NCI-H524 treated with DMSO at 0.1 percent for 48 hours (cell line): ENCODE results near the gene GAB3.

ENCODE experiments used
- DNase-seq: peaks from one replicate; lab custom pipeline; 2025; lab: John Stamatoyannopoulos, UW

GAB3 gene

DNA sequence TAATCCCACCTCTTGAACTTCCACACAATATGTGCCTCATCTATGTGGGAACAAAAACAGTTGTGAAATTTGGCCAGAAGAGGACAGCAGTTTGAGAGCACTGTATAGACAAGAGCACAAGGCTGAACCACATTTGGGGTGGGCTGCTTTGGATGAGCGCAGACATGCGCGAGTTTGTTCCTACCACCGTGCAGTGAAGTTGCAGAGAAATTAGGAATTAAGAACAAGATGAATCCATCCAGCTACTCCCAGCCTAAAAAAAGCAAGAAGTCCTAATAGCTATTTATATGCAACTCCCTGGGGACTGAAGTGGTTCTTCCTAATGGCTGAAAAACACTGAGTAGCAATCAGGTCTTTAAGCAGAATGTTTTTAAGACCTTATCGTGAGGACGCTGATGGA lies 1.0 kb downstream of the GAB3 start:
- DNase-seq: peak; percentile 44

DNA sequence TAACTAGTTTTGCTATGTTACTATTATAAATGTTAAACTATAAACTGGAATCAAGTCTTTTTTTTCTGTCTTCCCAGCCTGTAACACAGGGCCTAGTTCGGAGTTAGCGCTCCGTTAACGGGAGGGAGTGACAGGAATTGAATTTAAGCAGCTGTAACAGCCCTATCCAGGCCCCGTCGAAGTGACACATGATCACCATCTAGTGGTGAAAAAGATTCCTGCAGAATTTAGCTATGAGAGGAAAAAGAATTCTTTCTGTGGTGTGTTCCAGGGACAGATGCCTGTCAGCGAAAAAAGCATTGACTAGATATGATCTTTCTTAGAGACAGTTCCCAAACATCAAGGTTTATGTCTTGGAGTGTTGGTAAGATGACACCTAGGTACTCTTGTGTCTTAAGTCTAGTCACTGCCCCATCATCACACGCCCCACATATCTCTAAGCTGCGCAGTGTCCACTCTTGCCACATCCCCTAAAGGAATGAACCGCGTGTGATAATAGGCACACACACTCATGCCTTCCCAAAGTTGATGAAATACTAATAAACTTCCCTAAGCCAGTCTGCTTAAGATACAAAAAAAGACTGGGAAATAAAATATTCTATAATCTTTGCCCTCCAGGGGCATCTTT lies 2.1 kb downstream of the GAB3 start:
- DNase-seq: no peak

DNA sequence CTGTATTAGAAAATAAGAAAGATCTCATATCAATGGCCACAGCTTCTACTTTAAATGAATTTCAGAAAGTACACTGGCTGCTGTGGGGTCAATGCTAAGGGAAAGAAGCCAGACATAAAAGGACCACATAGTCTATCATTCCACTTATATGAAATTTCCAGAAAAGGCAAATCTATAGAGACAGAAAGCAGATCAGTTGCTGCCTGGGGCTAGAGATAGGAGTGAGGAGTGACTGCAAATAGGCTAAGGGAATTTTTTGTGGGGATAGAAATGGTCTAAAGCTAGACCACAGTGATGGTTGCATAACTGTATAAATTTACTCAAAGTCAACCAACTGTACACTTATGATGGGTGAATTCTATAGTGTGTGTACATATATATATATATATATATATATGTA lies 8.3 kb downstream of the GAB3 start:
- DNase-seq: no peak

DNA sequence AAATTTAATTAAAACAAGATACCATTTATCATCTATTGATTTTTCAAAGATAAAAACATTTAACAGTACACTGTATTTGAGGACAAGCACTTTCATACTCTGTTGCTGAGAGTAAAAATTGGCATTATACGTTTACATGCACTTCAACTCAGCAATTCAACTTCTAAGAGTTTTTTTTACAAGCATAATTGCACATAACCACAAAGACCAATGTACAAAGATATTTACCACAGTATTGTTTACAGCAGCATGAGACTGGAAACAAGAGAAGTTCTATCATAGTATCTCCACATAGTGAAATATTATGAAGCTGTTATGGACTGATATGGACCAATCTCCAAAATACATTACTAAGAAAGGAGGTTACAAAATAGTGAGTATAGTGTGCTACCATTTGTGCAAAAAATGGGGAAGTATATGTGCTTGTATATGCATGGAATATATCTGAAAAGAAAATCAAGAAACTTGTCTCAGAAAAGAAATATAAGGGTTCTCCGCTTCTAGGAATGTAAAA lies 10.9 kb downstream of the GAB3 start:
- DNase-seq: no peak

DNA sequence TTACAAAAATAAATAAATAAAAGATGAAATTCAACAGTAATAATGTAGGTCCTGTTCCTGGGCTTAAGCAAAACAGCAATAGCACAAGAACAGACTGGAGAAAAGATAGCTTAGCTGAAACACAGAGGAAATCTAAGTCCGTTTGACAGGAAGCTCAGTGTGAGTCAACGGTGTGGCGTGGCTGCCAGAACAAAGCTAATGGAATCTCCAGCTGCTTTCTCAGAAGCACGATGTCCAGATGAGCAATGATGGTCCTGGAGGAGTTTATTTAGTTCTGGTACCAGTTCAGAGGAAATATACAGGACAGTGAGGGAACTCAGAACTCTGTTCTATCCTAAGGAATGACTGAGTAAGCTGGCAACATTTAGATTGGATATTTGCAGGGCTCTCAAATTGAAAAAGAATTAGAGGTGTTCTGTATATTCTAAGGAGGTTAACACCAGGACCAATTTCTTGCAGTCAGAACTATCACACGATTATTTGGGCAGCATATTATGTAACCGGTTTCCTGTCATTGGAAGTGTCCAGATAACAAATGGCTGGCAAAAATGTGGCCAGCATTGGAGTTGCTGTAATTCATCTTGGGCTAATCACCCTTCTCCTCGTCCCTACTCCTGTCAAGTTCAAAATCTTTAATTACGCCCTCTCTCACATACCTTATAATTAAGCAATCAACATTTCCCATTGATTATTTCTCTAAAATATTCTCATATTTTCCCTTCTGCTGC lies 12.7 kb downstream of the GAB3 start:
- DNase-seq: no peak

DNA sequence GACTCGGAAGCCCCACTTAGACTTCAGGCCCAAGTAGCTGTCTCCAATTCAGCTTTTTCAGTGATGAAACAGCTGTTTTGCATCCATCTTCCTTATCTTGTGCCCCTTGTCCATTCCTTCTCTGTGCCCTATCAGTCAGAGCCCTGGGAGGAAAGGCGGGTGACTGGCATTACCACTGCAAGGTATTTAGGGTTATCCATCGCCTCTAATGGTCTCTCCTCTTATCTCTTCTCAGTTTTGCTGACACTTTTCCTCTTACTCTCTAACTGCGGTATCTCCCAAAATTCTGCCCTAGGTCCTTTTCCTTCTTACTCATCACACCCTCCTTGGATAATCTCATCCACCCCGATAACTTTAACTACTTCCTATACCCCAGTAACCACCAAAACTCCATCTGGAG lies 13.7 kb downstream of the GAB3 start:
- no peak for DNase-seq

DNA sequence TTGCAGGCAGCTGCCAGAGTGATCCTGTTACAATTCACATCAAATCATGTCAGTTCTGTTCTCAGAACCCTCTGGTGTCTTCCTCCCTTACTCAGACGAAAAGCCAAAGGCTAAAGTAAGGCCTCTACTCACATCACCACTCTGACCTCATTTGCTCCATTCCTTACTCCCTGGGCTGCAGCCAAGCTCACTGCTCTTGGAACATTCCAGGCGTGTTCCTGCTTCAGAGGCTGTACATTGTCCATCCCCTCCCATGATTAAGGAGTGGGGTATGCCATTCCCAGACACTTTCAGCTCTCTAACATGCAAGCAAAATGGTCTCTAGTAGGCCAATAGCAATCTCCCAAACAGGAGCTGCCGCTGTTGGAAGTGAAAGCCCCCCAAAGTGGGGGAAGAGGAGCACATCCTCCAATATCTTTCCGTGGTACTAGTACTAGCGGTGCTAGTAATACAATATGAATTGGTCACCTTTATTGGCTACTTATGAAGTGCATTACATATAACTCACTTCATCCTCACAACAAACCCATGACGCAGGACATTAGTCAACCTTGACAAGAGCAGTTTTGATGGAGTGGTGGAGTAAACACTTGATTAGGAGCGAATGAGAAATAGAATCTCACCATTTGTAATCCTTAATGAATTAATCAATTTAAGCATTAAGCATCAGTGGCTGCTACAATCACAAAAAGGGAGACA lies 15.0 kb downstream of the GAB3 start:
- DNase-seq: no peak

DNA sequence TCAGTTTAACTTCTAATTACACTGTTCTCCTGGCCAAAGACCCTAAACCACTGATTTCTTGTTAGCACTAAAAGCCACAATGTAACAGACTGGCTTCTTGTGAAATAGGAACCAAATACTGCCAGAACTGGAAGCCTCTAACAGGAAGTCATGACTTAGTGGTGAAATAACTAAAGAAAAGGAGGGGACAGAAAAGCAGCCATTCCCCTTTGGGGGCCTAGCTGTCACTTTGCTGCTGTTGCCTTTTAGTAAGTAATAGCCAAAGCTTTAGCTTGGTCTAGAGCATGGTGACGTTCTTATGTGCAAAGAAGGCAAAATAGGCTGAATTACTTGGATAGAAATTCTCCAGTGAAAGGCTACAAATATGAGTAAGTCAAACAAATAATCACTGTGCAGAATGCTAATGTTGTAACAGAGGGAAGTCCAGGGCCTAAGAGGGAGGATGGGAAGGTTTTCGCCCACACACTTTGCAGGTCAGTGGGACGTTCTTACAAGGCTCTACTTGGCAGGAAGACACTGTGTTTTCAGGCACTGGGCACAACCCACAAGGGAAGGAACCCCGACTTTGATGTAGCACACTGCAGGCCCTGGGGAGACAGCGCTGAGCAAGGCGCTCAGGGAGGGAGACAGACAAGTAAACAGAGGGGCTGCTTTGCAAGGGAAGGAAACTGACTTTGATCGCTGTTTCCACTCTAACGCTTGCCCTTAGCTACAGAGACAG lies 16.7 kb downstream of the GAB3 start:
- no peak for DNase-seq

DNA sequence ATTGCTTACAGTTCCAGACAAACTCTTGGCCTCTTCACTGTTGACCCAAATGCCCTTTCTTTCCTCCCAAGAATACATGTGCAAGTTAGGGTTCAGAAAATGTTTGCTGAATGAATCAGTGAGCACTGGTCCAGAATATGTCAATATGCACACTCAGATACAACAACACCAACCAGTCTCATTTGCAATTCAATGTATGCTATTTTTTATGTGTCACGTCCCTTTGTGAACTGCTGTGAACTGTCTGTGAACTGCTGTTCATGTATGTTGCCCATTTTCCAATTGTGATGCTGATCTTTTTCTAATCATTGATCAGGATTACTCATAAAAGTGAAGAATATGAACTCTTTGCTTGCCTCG lies 17.8 kb downstream of the GAB3 start:
- no peak for DNase-seq

DNA sequence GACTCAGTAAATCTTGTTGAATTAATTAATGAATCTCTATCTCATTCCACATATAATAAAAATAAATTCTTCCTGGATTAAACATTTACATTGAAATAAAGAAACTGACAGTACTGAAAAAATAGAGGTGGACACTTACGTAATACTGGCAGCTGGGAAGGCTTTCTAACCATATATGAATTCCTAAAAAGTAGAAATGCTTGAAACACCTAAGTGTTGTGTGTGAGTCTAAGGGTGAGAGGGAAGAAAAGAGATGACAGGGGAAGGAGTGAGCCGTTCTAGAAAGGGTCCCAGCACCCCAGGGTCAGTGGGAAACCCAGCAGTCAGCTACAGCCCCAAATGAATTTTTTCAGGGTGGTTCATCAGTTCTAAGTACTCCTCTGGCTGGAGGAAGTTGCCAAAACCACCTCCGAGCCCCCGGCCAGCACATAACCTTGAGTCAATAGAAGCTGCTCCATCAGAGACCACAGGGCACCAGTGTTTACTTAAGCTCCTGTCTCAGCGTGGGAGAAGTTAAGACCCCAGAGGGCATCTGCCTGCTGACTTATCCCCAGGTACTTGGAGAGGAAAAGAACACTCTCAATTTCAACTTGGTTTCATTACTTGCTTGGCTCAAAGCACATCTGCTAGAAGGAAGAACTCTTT lies 18.3 kb downstream of the GAB3 start:
- no peak for DNase-seq

DNA sequence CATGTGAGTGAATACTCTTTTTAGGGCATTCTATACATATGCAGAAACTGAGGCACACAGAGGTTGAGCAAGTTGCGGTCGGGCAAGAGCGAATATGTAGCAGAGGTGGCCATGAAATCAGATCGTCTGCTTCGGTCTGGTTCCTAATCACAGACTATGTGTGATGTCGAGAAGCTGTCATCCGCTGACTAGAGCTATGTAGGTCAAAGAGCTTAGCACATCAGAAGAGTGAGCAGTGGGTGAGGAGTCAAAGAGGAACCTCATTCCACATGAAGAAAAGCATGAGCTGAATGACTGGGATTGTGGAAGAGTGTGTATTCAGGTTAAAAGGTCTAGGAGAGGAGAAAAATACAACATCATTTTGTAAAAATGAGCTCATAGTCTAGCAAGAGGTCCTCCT lies 19.0 kb downstream of the GAB3 start:
- no peak for DNase-seq

DNA sequence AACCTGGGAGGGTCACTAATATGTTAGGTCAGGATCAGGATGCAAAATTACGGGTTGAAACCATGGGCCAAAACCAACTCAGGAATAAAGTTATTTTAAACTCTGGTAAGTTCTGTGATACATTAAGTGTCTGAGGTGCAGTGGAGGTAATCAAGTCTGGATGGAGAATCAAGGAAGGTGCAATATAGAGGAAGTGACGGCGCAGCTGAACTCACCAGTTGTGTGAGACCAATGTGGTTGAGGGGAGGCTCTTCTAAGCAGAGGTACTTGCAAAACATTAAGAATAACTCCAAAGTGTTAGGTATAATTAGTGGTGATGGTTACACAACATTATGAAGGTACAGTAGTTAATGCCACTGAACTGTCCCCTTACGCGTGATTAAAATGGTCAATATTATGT lies 19.7 kb downstream of the GAB3 start:
- no peak for DNase-seq

DNA sequence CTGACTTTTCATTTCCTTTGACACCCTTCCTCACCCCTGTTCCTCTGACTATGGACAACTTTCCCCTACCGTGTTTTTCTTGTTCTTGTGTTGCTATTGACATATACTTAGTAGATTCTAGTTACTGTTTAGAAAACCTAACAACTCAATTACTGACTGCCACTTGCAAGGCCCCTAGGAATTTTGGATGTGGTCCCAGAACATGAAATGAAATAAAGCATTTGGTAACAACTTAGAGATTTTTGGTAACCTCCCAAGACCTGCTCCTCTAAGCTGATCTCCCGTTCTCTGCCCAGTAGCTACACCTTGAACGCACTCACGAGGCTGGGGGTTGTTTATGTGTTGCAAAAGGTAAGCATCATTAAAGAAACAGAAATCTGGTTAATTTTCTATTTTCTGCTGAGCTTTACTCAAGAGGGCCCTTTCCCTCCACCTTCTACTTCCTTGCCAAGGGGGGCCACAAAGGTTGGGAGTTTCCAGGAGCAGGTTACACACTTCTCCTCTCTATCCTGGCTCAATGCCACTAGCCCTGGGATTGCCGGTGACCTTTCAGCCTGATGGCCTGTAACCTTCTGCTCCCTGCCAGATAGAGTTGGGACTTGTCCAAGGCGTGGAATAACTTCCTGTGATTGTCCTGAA lies 20.5 kb downstream of the GAB3 start:
- no peak for DNase-seq

DNA sequence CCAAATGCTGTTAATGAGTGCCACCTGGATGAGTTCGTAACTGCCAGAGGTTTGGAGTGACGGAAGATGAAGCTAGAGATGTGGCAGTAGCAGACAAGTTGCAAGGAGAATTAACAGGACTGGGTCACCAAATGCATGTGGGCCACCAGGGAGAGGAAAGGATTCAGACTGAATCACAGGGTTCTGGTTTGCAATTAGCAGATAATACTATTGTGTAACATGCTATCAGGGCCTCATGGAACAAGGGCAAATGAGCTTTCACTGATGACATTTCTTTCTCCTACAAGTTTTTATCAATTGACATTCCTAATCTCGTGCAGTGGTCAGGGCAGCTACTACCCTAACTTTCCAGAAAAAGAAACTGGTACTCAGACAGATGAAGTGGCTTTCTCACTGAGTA lies 21.4 kb downstream of the GAB3 start:
- DNase-seq: no peak

DNA sequence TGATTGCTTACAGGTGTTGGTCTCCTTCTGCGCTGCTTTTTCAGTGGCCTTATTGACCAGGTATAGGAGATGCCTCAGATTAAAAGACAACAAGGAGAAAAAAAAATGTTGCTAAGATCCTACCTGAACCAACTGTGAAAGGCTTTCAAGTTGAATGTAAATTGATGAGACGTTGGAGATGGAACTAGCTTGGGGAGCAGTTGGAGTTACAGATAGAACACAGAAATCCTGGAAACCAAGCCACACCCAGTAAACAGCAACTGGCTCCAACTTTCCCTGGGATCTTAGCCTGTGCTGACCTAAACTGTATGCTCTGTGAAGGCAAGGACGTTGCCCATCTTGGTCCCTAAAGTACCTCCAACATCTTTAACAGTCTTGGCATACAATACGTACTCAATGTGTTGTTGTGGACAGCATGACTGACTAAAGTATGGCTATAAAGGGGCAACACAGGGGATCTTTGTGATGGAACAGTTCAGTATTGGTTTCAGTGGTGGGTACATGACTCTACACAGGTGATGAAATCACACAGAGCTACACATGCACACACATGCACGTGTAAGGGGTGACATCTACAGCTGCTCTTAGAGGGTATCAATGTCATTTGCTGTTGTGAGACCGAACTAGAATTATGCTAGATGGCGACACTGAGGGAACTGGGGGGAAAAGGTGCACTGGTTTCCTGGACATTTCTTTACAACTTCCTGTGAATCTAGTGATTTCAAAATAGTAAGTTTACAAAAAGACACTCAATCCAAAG lies 22.3 kb downstream of the GAB3 start:
- DNase-seq: no peak

DNA sequence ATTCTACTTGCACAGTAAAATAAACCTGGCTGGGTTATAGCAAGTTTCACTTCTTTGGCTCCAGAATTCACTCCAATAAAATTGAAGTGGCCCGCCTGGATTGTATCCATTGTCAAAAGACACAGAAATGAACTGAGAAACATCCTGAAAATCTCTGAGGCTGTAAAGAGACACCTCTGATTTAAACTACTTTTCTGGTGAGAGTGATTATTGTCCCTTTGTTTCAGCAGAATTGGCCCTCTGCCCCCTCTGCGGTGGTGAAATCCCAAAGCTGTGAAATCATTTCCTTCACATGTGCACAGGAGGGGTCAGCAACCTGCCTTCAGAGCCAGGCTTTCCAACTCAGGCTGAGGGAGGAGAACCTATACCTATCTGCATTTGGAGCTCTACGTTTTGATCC lies 23.0 kb downstream of the GAB3 start:
- no peak for DNase-seq

DNA sequence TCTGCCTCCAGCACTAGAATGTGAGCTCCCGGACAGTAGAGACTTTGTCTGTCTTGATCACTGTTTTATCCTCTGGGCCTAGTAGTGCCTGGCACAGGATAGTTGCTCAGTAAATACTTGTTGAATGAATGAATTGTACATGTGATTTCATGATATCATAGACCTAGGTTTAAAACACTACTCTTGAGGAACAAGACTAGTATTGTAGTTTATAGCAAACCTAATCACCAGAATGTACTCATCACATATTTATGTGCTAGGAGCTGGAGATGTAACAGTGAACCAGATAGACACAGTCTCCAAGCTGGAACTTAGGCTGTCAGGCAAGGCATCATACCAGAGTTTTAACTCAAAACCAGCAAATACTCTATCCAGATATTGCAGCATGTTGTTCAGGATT lies 23.5 kb downstream of the GAB3 start:
- no peak for DNase-seq

DNA sequence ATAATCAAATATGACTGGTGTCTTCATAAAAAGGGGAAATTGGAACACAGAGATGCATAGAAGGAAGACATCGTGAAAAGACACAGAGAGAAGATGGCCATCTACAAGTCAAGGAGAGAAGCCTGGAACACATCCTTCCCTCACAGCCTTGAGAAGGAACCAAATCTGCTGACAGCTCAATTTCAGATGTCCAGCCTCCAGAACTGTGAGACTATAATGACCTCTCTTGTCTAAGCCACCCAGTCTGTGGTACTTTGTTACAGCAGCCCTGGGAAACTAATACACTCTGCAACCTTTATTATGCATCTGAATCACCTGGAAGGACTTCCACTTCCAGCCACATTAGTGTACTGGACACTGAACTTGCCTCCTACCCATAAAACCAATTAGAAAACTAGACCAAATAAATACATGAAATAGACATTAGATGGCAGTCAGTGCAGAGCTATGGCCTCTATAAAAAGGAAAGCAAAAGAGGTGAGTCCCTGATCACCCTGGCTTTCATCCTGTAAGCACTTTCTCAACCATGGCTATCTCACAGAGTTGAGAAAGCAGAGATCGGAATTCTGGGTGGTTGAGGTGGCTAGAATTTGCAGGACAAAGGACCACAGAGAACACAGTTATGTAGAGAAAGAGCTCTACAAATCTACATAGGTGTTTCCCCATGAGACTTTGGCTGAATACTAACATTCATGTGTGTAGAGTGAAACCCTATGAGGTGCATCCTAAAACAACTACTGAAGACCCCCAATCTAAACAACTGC lies 25.7 kb downstream of the GAB3 start:
- DNase-seq: no peak

DNA sequence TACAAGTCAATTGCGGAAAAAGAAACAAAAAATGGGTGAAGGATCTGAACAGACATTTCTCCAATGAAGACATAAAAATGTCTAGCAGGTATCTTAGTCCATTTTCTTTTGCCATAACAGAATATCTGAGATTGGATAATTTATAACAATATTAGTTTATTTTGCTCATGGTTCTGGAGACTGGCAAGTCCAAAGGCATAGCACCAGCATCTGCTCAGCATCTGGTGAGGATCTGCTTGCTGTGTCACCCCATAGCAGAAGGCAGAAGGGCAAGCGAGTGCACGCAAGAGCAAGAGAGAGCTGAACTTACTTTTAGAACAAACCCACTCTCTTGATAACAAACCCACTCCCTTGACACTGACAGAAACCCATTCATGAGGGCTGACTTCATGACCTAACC lies 29.7 kb downstream of the GAB3 start:
- DNase-seq: no peak

DNA sequence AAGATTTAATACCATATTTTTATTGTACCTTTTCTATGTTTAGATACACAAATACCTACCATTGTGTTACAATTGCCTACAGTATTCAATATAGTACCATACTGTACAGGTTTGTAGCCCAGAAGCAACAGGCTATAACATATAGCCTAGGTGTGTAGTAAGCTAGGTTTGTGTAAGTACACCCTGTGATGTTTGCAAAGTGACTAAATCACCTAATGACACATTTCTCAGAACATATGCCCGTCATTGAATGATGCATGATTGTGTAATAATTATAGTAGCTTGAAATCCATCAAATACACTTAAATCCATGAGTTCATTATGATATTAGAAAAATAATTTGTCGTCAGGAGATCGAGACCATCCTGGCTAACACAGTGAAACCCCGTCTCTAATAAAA lies 30.8 kb downstream of the GAB3 start:
- no peak for DNase-seq
